Hematopoietic multipotent progenitor cell treated with erythropoietin and hydrocortisone succinate and interleukin-3 and kit ligand, for 4 days (in vitro differentiated cells): Measurements from ENCODE around the gene TLCD3B.
"Not testable (repeated sequence)": the region's sequence is repeated elsewhere in the genome, so short reads cannot be mapped to it uniquely, and the experiment has no call there.

Experiments used
- DNase-seq: peaks from one replicate; pipeline ENCODE4 v3.0.0-alpha.2; 2015

The TLCD3B gene

DNA sequence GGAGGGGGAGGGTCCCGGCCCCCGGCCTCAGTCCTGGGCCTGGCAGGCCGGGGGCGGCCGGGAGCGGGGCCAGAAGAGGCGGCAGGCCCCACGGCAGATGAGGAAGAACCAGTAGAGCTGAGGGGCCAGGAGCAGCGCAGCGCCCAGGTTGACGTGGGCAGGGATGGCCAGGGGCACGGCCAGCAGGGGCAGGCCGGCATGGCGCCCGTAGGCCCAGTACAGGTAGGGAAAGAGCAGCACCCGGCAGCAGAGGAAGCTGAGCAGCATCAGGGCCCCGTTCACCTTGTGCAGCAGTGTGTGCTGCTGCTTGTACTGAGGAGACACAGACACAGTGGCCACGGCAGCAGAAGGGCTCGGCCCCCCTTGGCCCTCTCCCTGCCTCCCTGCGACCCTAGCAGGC is 5.9 kb downstream of the TLCD3B start:
- no peak for DNase-seq

- DNase-seq: no peak
These were observed 6.6 kb downstream of the TLCD3B start for GRCh38 chr16:30024451-30024850.

DNA sequence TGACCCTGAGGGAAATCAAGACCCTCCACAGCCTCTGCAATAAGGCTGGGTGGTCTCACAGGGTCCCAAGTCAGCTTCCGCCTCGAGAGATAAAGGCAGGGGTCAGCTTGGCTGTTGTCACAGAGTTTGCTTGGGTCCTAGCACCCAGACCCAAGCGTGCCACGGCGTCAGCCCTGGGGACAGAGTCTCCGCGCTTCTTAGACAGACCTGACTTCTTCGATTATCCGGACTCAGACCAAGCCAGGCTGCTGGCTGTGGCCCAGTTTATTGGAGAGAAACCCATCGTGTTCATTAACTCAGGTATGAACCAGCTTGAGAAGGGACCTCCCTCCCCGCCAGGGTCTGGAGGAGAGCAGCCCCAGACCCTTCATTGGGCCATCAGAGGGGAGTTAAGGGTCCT is 7.5 kb downstream of the TLCD3B start:
- DNase-seq: no peak

DNA sequence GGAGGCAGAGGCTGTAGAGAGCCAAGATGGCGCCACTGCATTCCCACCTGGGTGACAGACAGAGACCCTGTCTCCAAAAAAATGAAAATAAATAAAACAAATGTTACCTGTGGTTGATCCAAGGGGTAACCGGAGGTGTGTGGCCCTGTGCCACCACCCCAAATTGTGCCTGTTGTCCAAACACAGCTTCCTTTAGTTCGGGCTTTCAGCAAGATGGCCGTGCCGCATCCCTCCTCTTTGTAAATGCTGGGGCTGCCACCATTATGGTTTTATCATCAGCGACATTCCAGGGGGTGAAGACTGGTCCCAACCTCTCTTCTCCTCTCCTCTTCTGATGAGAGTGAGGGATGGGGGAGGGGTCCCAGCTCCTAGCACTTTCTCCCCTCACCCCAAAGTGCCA is 8.2 kb downstream of the TLCD3B start, which contains the start of gene C16orf92:
Gene C16orf92, plus strand, starts transcription at position 312 of the 400 bp plus-strand sequence. CDS start 143 bp downstream, outside the sequence.
- no peak for DNase-seq

DNA sequence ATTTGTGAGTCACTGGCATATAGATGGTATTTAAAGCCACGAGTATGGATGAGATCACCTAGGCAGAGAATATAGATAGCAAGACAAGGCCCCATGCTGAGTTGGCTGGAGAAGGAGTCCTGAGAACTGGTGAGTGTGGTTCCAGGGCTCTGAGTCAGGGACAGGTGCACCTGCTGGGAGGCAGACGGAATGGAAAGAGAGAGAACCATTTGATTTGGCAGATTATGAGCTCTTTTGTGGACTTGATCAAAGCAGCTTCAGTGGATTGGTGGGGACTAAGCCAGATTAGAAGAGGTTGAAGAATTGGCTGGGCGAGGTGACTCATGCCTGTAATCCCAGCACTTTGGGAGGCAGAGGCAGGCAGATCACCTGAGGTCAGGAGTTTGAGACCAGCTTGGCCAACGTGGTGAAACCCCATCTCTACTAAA is 12.3 kb downstream of the TLCD3B start:
- DNase-seq: no peak

DNA sequence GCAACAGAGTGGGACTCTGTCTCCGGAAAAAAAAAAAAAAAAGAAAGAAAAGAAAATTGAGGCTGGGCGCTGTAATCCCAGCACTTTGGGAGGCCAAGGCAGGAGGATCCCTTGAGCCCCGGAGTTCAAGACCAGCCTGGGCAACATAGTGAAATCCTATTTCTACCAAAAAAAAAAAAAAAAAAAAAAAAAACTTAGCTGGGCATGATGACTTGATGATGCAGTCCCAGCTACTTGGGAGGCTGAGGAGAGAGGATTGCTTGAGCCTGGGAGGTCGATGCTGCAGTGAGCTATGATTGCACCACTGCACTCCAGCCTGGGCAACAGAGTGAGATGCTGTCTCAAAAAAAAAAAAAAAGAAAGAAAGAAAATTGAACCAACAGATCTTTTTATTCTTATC is 13.1 kb downstream of the TLCD3B start:
- DNase-seq: not testable (repeated sequence)

DNA sequence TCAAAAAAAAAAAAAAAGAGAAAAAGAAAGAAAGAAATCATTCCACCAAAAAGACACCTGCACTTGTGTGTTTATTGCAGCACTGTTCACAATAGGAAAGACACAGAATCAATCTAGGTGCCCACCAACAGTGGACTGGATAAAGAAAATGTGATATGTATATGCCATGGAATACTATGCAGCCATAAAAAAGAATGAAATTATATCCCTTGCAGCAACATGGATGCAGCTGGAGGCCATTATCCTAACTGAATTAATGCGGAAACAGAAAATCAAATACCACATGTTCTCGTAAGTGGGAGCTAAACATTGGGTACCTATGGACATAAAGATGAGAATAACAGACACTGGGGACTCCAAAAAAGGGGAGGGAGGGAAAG is 13.8 kb downstream of the TLCD3B start:
- no peak for DNase-seq

- no peak for DNase-seq
These were observed 14.4 kb downstream of the TLCD3B start for GRCh38 chr16:30016555-30017276.

GRCh38 chr16:30015450-30015849 is 15.6 kb downstream of the TLCD3B start:
- not testable (repeated sequence) for DNase-seq

- DNase-seq: not testable (repeated sequence)
These were observed 18.5 kb downstream of the TLCD3B start for GRCh38 chr16:30012598-30012997.

- no peak for DNase-seq
These were observed 19.2 kb downstream of the TLCD3B start for GRCh38 chr16:30011714-30012504.

- DNase-seq: peak; percentile 51
These were observed 20.0 kb downstream of the TLCD3B start, which contains the start of gene DOC2A for GRCh38 chr16:30010844-30011713. Gene DOC2A, minus strand, starts transcription at chr16:30011027. Its CDS starts 805 bp downstream, at chr16:30010222.

DNA sequence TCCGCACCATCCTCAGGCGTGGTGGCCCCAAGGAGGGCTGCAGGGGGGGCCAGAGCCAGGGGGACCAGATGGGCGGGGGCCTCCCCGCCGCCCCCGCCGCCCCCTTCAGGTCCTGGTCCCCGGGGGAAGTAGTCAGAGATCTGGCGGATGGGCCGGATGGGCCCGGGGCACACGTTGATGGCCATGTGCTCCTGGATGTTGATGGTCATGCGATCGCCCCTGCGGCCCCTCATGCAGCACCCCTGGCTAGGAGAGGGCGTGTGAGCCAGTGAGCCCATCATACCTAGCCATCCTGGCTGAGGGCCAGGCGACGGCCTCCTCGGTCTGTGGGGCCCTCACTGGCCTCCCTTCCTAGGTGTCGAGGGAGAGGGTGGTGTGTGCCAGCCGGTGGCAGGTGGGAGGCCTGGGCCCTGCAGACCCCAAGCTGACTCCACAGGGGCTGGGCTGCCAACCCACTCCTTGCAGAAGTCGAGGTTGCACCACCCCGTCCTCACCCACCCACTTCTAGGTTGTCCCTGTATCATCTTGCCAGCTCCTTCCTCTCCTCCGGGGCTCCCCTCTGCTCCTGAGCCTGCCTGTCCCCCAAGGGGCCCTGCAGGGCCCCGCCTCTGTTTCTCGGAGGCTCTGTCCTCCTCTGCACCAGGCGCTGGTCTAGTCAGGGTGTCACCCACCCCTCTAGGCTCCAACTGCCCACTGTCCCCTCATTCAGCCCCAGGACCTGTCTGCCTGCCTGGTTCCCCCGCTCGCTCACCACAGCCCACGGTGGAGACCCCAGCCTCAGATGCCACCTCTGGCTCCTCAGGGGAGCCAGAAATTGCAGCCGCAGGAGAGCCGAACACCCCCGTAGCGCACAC is 20.9 kb downstream of the TLCD3B start:
- no peak for DNase-seq

GRCh38 chr16:30009085-30009862 is 21.8 kb downstream of the TLCD3B start:
- DNase-seq: no peak

DNA sequence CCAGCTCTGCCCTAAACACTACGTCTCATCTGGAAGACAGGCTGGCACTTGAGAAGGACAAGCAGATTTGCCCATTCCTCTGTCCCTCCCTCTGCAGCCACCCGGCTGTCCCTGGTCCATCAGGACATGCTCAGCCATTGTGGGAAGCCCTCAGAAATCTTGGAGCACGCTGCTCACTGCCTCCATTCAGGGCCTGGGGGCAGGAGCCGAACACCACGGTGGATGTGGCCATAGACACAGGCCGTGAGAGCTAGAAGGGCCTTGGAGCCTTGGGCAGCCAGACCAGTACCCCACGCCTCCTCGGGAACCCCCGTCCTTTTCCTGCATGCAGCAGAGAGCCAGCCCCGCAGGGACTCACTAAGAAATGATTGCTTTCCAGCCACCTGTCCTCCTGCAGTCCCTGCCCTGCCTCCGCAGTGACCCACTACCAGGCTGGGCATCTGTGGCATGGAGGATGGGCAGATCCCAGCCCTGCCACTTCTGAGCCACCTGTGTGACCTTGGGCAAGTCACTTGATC is 23.6 kb downstream of the TLCD3B start:
- DNase-seq: no peak

GRCh38 chr16:30006659-30007377 is 24.3 kb downstream of the TLCD3B start:
- DNase-seq: no peak

DNA sequence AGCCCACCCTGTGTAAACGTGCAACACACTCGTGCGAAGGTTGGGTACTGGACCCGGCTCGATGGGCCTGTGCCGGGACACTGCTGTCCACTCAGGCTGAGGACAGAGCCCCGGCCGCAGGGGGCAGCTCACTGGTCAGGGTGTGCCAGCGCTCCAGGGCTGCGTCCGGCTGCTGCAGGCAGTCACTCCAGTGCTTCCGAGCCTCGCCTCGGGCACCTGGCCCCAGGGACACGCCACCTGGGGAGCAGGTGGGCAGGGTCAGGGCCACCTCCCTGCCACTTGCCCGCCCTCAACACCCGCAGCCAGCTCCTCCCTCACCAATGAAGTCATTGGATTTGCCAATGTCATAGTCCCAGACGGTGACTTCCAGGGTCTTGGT is 25.0 kb downstream of the TLCD3B start:
- no peak for DNase-seq

DNA sequence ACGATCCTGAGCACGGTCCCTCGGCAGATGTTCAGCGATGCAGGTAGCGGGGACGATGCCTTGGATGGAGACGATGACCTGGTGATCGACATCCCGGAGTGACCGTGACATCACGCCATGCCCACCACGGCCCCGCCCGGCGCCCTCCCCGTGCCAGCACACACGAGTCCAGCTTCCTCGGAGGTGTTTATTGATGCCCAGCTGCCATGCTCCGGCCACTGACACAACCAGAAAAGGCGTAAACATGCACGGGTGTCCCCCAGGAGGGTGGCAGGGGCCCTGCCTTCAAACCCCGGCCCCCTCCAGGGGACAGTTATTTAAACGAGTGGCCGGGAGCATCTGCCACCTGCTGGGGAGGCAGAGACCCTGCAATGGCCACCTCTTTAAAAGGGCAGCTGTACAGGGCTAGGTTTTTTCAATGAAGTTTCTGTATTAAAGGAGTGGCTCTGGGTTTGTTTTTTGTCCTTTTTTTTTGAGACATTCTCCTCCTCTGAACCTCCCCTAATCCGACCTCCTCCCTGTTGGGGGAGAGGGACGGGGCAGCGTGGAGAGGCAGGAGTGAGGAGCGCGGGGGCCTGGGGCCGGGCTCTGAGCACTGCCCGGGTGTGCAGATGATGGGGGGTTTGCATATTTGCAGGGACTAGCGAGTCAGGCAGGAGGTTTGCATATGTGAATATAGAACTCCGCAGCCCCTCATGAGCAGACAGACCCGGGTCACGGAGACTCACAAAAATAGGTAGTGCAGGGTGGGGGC is 25.6 kb downstream of the TLCD3B start:
- DNase-seq: peak; percentile 82

- peak; percentile 35 for DNase-seq
These were observed 26.2 kb downstream of the TLCD3B start for GRCh38 chr16:30004811-30005242.

- no peak for DNase-seq
These were observed 26.7 kb downstream of the TLCD3B start for GRCh38 chr16:30004424-30004776.
